Measurements from ENCODE around the gene RWDD4. TPM values are rescaled to one million over a fixed set of nuclear protein-coding genes. Genes with fewer than 3 reads are reported as not detected.
A peak's percentile ranks its signal among the peaks of the same experiment; 100 is the strongest.

RWDD4 gene
- total and polyA plus RNA-seq, 7 donors = 19.1 to 51.1 (median 31.8) TPM

DNA sequence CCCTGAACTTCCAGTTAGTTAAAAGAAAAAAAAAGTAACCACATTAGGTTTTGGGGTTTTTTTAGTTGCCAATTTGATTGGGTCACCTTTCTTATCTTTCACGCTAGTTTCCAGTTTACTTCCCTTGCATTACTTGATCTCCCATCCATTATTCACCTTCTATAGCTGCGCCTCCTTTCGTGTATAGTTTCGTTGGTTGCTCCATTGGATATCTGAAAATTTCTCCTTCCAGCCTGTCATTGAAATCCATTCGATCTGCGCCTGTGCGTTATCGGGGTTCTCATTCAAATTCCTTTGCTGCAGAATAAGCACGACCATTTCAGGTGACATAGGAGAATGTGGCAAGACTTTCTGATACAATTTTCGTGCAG is 872 bp upstream of the RWDD4 start:
- intact Hi-C loops (cut with DNase I) = loop anchor here in 1 of 2 donors (2.0 kb wide), 1 partner anchor 187 kb away; no protein-coding TSS in a partner anchor
- TF ChIP-seq, protein P1, sequence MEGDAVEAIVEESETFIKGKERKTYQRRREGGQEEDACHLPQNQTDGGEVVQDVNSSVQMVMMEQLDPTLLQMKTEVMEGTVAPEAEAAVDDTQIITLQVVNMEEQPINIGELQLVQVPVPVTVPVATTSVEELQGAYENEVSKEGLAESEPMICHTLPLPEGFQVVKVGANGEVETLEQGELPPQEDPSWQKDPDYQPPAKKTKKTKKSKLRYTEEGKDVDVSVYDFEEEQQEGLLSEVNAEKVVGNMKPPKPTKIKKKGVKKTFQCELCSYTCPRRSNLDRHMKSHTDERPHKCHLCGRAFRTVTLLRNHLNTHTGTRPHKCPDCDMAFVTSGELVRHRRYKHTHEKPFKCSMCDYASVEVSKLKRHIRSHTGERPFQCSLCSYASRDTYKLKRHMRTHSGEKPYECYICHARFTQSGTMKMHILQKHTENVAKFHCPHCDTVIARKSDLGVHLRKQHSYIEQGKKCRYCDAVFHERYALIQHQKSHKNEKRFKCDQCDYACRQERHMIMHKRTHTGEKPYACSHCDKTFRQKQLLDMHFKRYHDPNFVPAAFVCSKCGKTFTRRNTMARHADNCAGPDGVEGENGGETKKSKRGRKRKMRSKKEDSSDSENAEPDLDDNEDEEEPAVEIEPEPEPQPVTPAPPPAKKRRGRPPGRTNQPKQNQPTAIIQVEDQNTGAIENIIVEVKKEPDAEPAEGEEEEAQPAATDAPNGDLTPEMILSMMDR (IDR thresholded peaks at IDR 0.05) = no peak
- Histone ChIP-seq H3K9me3 (no peaks in the 10 kb centered on the region), H3K4me1 (peaks cover 18% of the 10 kb centered on the region), H3K27ac (peak overlapping the region; percentile 89), H3K36me3 (ENCODE audit: insufficient read depth in 1 of 2, low read depth in 1 of 2) (peaks cover 0 to 30% of the 10 kb centered on the region in 2 donors), H3K4me3 (peak overlapping the region; percentile 92), H3K27me3 (ENCODE audit: insufficient read depth in 3 of 3, low read length in 2 of 3) (no peaks in the 10 kb centered on the region)
- no peak for DNase-seq
- no peak for ATAC-seq
- 3 to 5% (median 3%) methylated on average over 10 of the region's 10 CpGs for WGBS, 3 donors

DNA sequence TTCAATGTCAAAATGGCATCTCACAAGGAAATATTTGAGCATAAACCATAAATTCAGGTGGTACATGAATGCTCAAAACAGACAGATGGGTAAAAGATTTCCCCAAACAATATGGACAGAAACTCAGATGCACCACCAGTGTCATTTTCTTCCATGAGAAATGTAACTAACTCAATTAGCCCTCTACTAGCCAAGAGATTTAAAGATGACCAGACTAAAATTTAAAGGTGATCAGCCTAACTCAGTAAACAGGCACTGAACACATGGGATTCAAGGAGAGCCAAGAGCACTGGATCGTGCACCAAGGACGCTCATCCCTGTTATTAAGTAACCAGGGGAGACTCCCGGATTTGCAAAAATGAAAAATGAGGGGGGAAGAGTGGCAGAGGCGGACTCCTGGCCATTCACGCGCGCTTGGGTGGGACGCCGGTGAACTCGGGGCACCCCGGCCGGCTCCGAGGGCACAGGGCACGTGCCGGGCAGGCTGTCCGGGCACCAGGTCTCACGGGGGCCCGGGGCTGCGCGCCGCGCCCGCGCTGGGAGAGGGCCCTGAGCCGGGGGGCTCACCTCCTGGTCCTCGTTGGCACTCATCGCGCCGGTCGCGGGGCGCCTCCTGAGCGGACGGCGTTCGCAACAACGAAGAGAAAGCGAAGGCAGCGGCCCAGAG is 490 bp downstream of the RWDD4 start:
- no peaks in the 10 kb centered on the region for H3K27me3 ChIP-seq (ENCODE audit: insufficient read depth in 3 of 3, low read length in 2 of 3)
- H3K4me3 ChIP-seq = peak overlapping the region; percentile 92
- peaks cover 6 to 31% of the 10 kb centered on the region in 2 donors for H3K36me3 ChIP-seq (ENCODE audit: insufficient read depth in 1 of 2, low read depth in 1 of 2)
- intact Hi-C loops (cut with DNase I) = loop anchor here in 1 of 2 donors (1.0 to 2.0 kb wide), 2 partner anchors 154 to 186 kb away; no protein-coding TSS in a partner anchor
- DNase-seq (peak; percentile 30 to 55), ATAC-seq (peak; percentile 51 to 64 (median 58))
- H3K4me1 ChIP-seq = peaks cover 18% of the 10 kb centered on the region
- 0 to 1% (median 0%) methylated on average over 20 to 36 of the region's 39 CpGs for WGBS, 3 donors
- H3K9me3 ChIP-seq = no peaks in the 10 kb centered on the region
- peak overlapping the region; percentile 89 for H3K27ac ChIP-seq
- TF ChIP-seq, protein P1 (IDR thresholded peaks at IDR 0.05) = no peak

DNA sequence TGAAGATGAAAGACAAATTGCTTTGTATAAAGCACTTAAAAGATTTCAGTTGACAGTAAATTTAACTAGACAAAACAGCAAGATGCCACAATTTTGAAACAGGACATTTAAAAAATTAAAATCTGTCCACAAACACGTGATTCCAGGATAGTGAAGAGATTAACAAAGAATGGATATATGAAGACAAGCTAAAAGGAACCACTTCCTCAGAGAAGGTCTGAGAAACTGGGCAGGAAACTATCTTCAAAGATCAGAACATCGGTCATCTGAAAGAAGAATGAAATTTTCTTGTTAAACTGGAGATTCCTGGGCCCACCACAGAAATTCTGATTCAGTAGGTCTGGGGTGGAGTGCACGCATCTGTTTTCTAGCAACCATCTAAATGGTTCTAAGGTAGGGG is 1.4 kb downstream of the RWDD4 start:
- peaks cover 6 to 38% of the 10 kb centered on the region in 2 donors for H3K36me3 ChIP-seq (ENCODE audit: insufficient read depth in 1 of 2, low read depth in 1 of 2)
- DNase-seq (no peak), ATAC-seq (no peak)
- peak overlapping the region; percentile 92 for H3K4me3 ChIP-seq
- H3K27me3 ChIP-seq (ENCODE audit: insufficient read depth in 3 of 3, low read length in 2 of 3) = no peaks in the 10 kb centered on the region
- H3K27ac ChIP-seq = peak overlapping the region; percentile 89
- peaks cover 18% of the 10 kb centered on the region for H3K4me1 ChIP-seq
- 70 to 76% (median 75%) methylated on average over 3 of the region's 3 CpGs for WGBS, 3 donors
- H3K9me3 ChIP-seq = no peaks in the 10 kb centered on the region
- intact Hi-C loops (cut with DNase I) = no loop called here
- TF ChIP-seq, protein P1 (IDR thresholded peaks at IDR 0.05) = no peak

DNA sequence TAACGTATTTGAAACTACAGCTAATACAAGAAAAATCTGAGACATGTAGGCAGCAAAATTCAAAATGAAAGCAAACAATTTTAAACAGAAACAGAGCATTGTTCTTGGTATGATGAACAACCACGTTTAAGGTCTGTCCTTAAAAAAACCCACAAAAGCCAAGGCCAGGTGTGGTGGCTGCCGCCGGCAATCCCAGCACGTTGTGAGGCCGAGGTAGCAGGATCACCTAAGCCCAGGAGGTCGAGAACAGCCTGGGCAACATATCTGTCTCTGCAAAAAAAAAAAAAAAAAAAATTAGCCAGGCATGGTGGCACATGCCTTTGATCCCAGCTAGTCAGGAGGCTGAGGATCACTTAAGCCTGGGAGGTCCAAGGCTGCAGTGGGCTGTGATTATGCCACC is 13.7 kb downstream of the RWDD4 start:
- DNase-seq (no peak), ATAC-seq (no peak)
- Histone ChIP-seq H3K9me3 (no peaks in the 10 kb centered on the region), H3K27ac (no peak overlapping the region), H3K4me1 (no peaks in the 10 kb centered on the region), H3K4me3 (no peak overlapping the region), H3K27me3 (ENCODE audit: insufficient read depth in 3 of 3, low read length in 2 of 3) (no peaks in the 10 kb centered on the region), H3K36me3 (ENCODE audit: insufficient read depth in 1 of 2, low read depth in 1 of 2) (peaks cover 0 to 84% of the 10 kb centered on the region in 2 donors)
- WGBS, 3 donors = 87 to 97% (median 88%) methylated on average over 7 of the region's 7 CpGs
- TF ChIP-seq, protein P1 (IDR thresholded peaks at IDR 0.05) = no peak
- intact Hi-C loops (cut with DNase I) = no loop called here

All from psoas muscle (tissue), 8 donors.